HepG2 (cell line): Measurements from ENCODE around the gene FKBP14. TPM values are rescaled to one million over a fixed set of nuclear protein-coding genes. Genes with fewer than 3 reads are reported as not detected.

Source experiments
- ATAC-seq: fragments of 200-7000 bp; cut with Tn5 transposase; 3 replicates; pipeline ENCODE4 v1.9.1; 2020; ENCODE audit warnings: mild to moderate bottlenecking, moderate library complexity
- BruUV-seq: library from RNA; stranded (reverse); fragments of 400-500 nt; replicated peaks from 2 replicates; lab custom pipeline; 2021; lab: Mats Ljungman, UMichigan
- CTCF ChIA-PET: fragments of 300-600 bp; formaldehyde crosslinking; extraction: SDS; loops from one replicate; lab custom pipeline; 2021; ENCODE audit warnings: low total read pairs, inconsistent platforms, low intra/inter-chr PET ratio; lab: Yijun Ruan, JAX
- POLR2A ChIA-PET: fragments of 350-600 bp; sonication (Branson Sonifier 250); formaldehyde crosslinking; loops from one replicate; lab custom pipeline; 2020; ENCODE audit warnings: antibody characterized with exemption, inconsistent platforms; lab: Yijun Ruan, JAX
- DNase-seq: peaks from one replicate; pipeline ENCODE4 v3.0.0-alpha.2; 2015; ENCODE audit warnings: low spot score
- FAIRE-seq: peaks from 3 replicates; lab custom pipeline; 2011; peaks lifted over from hg19 to GRCh38; lab: Jason Lieb, UNC
- H2AFZ ChIP-seq: one replicate; pipeline ENCODE4 v1.6.1; 2011; ENCODE audit warnings: low read length, inconsistent platforms
- H3K27ac ChIP-seq: fragments of 300-600 bp; 3 replicates; pipeline ENCODE4 v1.8.0; 2011; ENCODE audit warnings: mixed run types, mild to moderate bottlenecking, mixed read lengths, low read length, inconsistent platforms; ENCODE audit not compliant: insufficient read depth; ENCODE audit errors: extremely low read length
- H3K27me3 ChIP-seq, 2 experiments: fragments of 200-600 bp in 1 of 2; 2 replicates in 1 of 2; 3 replicates in 1 of 2; pipeline versions ENCODE4 v1.6.0 to v1.8.0; 2011; ENCODE audit warnings: low read length in 2 of 2, mild to moderate bottlenecking in 2 of 2, moderate library complexity in 2 of 2, inconsistent platforms in 1 of 2; ENCODE audit not compliant: insufficient read depth in 2 of 2, control insufficient read depth in 1 of 2
- H3K36me3 ChIP-seq, 2 experiments: fragments of 200-600 bp in 1 of 2; replicated peaks in 1 of 2; 2 replicates in 1 of 2; 3 replicates in 1 of 2; pipeline versions ENCODE4 v1.5.1 to v1.8.0; 2011; ENCODE audit warnings: low read length in 2 of 2, inconsistent platforms in 1 of 2; ENCODE audit not compliant: insufficient read depth in 2 of 2, control insufficient read depth in 1 of 2
- H3K4me1 ChIP-seq: 2 replicates; pipeline ENCODE4 v1.5.1; 2012; ENCODE audit warnings: low read length, inconsistent platforms; ENCODE audit not compliant: insufficient read depth
- H3K4me2 ChIP-seq: 2 replicates; pipeline ENCODE4 v1.6.0; 2011; ENCODE audit warnings: low read depth, low read length, inconsistent platforms
- H3K4me3 ChIP-seq, 3 experiments: fragments of 200-600 bp in 1 of 3; sonication (generic), shearing (Covaris generic) in 1 of 3; replicated peaks in 1 of 3; 2 replicates each; pipeline ENCODE4 v1.5.1; 2011 to 2016; ENCODE audit warnings: low read length in 3 of 3, inconsistent platforms in 2 of 3, low read depth in 2 of 3, mild to moderate bottlenecking in 2 of 3, control low read depth in 1 of 3, mixed read lengths in 1 of 3; ENCODE audit not compliant: insufficient read depth in 1 of 3
- H3K79me2 ChIP-seq: one replicate; pipeline ENCODE4 v1.6.1; 2011; ENCODE audit warnings: low read length, inconsistent platforms; ENCODE audit not compliant: insufficient read depth
- H3K9ac ChIP-seq: 2 replicates; pipeline ENCODE4 v1.6.0; 2011; ENCODE audit warnings: mild to moderate bottlenecking, low read depth, low read length, inconsistent platforms; ENCODE audit not compliant: insufficient read depth
- H3K9me3 ChIP-seq: 2 replicates; pipeline ENCODE4 v1.5.1; 2012; ENCODE audit warnings: mild to moderate bottlenecking, low read length
- H4K20me1 ChIP-seq: 2 replicates; pipeline ENCODE4 v1.6.0; 2011; ENCODE audit warnings: inconsistent platforms, mild to moderate bottlenecking, low read length, moderate library complexity; ENCODE audit not compliant: insufficient read depth
- CTCF ChIP-seq: sonication (generic); formaldehyde crosslinking; IDR thresholded peaks from 2 replicates; pipeline ENCODE4 v1.5.0; 2020; ENCODE audit warnings: mild to moderate bottlenecking, missing genetic modification reagents, moderate library complexity
- GTF3A ChIP-seq: sonication (generic); formaldehyde crosslinking; conservative IDR thresholded peaks from 2 replicates; pipeline ENCODE4 v1.4.0; 2020; ENCODE audit warnings: mild to moderate bottlenecking, missing genetic modification reagents
- HES4 ChIP-seq: sonication (generic); formaldehyde crosslinking; IDR thresholded peaks from 2 replicates; pipeline ENCODE4 v1.9.0; 2021; ENCODE audit warnings: mild to moderate bottlenecking, missing genetic modification reagents, borderline replicate concordance
- RBM22 ChIP-seq: fragments of 200-400 bp; formaldehyde crosslinking; optimal IDR thresholded peaks from 2 replicates; pipeline ENCODE3; 2017; ENCODE audit warnings: mild to moderate bottlenecking, low read length, moderate library complexity
- SMC3 ChIP-seq: IDR thresholded peaks from 2 replicates; pipeline ENCODE4 v1.6.1; 2011; ENCODE audit warnings: low read length, improper control_type of control experiment
- ZBTB33 ChIP-seq: sonication (generic); formaldehyde crosslinking; IDR thresholded peaks from 2 replicates; pipeline ENCODE4 v1.4.0; 2020; ENCODE audit warnings: missing genetic modification reagents
- ZMAT5 ChIP-seq: sonication (generic); formaldehyde crosslinking; IDR thresholded peaks from 2 replicates; pipeline ENCODE4 v1.5.0; 2020; ENCODE audit warnings: mild to moderate bottlenecking, low read depth, missing genetic modification reagents, borderline replicate concordance
- WGBS: methylation state at CpG from one replicate; pipeline ENCODE4 v1.1.6; 2017; ENCODE audit warnings: low lambda C conversion rate; 5-methylcytosine and 5-hydroxymethylcytosine counted together
- in situ Hi-C: cut with HindIII; loops from 2 replicates; pipeline ENCODE4 v1.10.0; 2017; ENCODE audit warnings: low pct_unique_long_range_greater_than_20kb; ENCODE audit not compliant: extremely low pct_ligation_motif_present
- intact Hi-C: fragments of 100-400 bp; cut with micrococcal nuclease; formaldehyde crosslinking; loops from one replicate; pipeline ENCODE4 v1.10.0; 2022; ENCODE audit not compliant: unreplicated experiment
- polyA plus RNA-seq, 8 experiments: library from polyadenylated mRNA; depleted of rRNA in 3 of 8; stranded (reverse) in 7 of 8; unstranded in 1 of 8; fragments of >200 nt; fragmentation: Illumina TruSeq in 4 of 8; extraction: Trizol in 4 of 8; gene quantifications; 2 replicates each; pipeline versions ENCODE4 v1.2.1 to v1.2.3, GENCODE V29; 2011 to 2016; ENCODE audit warnings: low read depth in 4 of 8, missing spikeins in 1 of 8, mixed read lengths in 1 of 8; ENCODE audit not compliant: insufficient read depth in 1 of 8
- total RNA-seq, 5 experiments: library from RNA; depleted of rRNA; stranded (reverse); fragments of >200 nt; fragmentation: Illumina TruSeq; extraction: Trizol; gene quantifications; 2 replicates each; pipeline ENCODE4 v1.2.3, GENCODE V29; 2016; ENCODE audit warnings: low read depth in 1 of 5

FKBP14 gene
- total and polyA plus RNA-seq, 2 of the 13 experiments (the other 11 are each of a cell fraction or from before 2014, with no cell fraction given): 20.0 to 32.3 TPM

- Histone ChIP-seq H3K79me2 (peaks cover 84% of the 10 kb centered on the region), H3K27me3 (no peaks in the 10 kb centered on the region), H3K4me2 (no peak overlapping the region), H3K4me3 (no peak overlapping the region), H3K9ac (no peak overlapping the region), H3K9me3 (no peaks in the 10 kb centered on the region), H3K4me1 (no peaks in the 10 kb centered on the region), H3K36me3 (peaks cover 1 to 6% of the 10 kb centered on the region in 2 experiments; a peak in 3 of 5 replicates), H3K27ac (no peak overlapping the region), H4K20me1 (peaks cover 22% of the 10 kb centered on the region), H2AFZ (no peak overlapping the region)
- FAIRE-seq (no peak), ATAC-seq (peak; percentile 89), DNase-seq (peak; percentile 28)
- in situ Hi-C loops (no loop called here), intact Hi-C loops (no loop called here)
- peak; percentile 41; the same call in 1 of the 2 replicates for TF ChIP-seq CTCF (CRISPR knock-in tag)
- peak; percentile 3; the same call in 1 of the 2 replicates for TF ChIP-seq SMC3
- peak; percentile 36 for TF ChIP-seq RBM22
- TF ChIP-seq ZBTB33 (CRISPR knock-in tag): peak; percentile 31; the same call in 1 of the 2 replicates
- TF ChIP-seq ZMAT5 (CRISPR knock-in tag): no peak
- no peak for TF ChIP-seq GTF3A (CRISPR knock-in tag)
- no peak for TF ChIP-seq HES4
- ChIA-PET POLR2A (interaction anchor here (1.4 to 2.1 kb wide), 2 partner anchors 9 kb away, joined by 3 to 11 read pairs; no protein-coding TSS in a partner anchor), CTCF (no interaction called here)
- 82% methylated on average over 8 of the region's 8 CpGs for WGBS
- no TSS peak for BruUV-seq
Observed at GRCh38 chr7:29977886-29978651, 48.4 kb downstream of the FKBP14 start.
